Measurements from ENCODE around the gene GASK1B.

Gene GASK1B

DNA sequence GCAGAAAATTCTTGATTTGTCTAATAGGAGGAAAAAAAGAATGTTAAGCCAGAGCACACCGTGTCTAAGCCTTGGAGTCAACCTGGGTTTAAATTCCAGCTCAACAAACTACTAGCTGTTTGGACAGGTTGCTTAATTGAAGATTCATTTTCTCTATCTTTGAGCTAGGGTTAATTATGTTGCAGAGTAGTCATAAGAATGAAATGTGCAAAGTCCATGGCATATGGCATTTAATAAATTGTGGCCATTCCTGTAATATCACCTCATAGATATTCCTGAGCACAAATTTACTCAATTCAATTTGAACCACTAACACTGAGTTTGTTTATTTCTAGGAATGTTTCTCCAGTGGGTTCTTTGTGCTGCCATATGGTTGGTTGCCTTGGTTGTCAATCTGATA, 42.0 kb upstream of the GASK1B start:
- Histone ChIP-seq H3K9me3 (ENCODE audit: insufficient read depth, low read depth, low read length) (no peaks in the 10 kb centered on the region), H3K9ac (ENCODE audit: low read depth, low read length, poor library complexity, severe bottlenecking) (no peak overlapping the region), H3K9me2 (replicated peaks; ENCODE audit: low read depth, low read length) (no peaks in the 10 kb centered on the region), H3K36me3 (ENCODE audit: insufficient read depth, low read length) (no peaks in the 10 kb centered on the region), H3F3A (ENCODE audit: low read depth) (no peaks in the 10 kb centered on the region), H3K79me2 (ENCODE audit: insufficient read depth, low read length) (no peaks in the 10 kb centered on the region), H3K27me3 (ENCODE audit: insufficient read depth, low read length, poor library complexity, severe bottlenecking) (no peaks in the 10 kb centered on the region), H4K20me1 (ENCODE audit: insufficient read depth, low read length, poor library complexity, severe bottlenecking) (no peaks in the 10 kb centered on the region), H2AFZ (ENCODE audit: low read length) (no peak overlapping the region), H3K4me1 (ENCODE audit: insufficient read depth, low read length, poor library complexity, severe bottlenecking) (no peaks in the 10 kb centered on the region), H3K4me3 (ENCODE audit: low read length, poor library complexity, severe bottlenecking) (no peak overlapping the region), H3K4me2 (ENCODE audit: low read depth, low read length, poor library complexity, severe bottlenecking) (no peak overlapping the region)
- TF ChIP-seq EZH2phosphoT487 (IDR thresholded peaks at IDR 0.05; ENCODE audit: borderline replicate concordance) (no peak), CTCF (conservative IDR thresholded peaks at IDR 0.05; ENCODE audit: low read length) (no peak)

DNA sequence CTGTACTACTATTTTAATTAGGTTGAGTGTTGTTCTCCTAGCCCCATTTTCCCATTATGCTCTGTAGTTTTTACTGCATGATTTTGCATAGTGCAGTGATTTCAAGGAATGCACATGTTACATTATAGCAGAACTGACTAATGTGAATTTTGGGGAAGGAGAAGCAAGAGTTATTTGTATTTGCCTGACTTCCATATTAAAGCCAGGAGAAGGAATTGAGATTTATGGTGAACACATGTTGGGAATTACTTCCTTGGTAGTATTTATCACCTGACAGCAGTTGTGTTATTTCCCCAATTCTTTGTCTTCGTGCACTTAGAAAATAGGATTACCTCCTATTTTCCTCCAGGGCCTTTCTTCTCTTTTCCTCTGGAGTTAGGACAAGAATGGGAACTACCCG, 40.6 kb upstream of the GASK1B start:
- Histone ChIP-seq H3K9me2 (replicated peaks; ENCODE audit: low read depth, low read length) (no peaks in the 10 kb centered on the region), H3F3A (ENCODE audit: low read depth) (no peaks in the 10 kb centered on the region), H2AFZ (ENCODE audit: low read length) (no peak overlapping the region), H3K9ac (ENCODE audit: low read depth, low read length, poor library complexity, severe bottlenecking) (no peak overlapping the region), H3K4me2 (ENCODE audit: low read depth, low read length, poor library complexity, severe bottlenecking) (no peak overlapping the region), H3K9me3 (ENCODE audit: insufficient read depth, low read depth, low read length) (no peaks in the 10 kb centered on the region), H4K20me1 (ENCODE audit: insufficient read depth, low read length, poor library complexity, severe bottlenecking) (no peaks in the 10 kb centered on the region), H3K4me3 (ENCODE audit: low read length, poor library complexity, severe bottlenecking) (no peak overlapping the region), H3K4me1 (ENCODE audit: insufficient read depth, low read length, poor library complexity, severe bottlenecking) (no peaks in the 10 kb centered on the region), H3K36me3 (ENCODE audit: insufficient read depth, low read length) (no peaks in the 10 kb centered on the region), H3K79me2 (ENCODE audit: insufficient read depth, low read length) (no peaks in the 10 kb centered on the region), H3K27me3 (ENCODE audit: insufficient read depth, low read length, poor library complexity, severe bottlenecking) (no peaks in the 10 kb centered on the region)
- TF ChIP-seq CTCF (conservative IDR thresholded peaks at IDR 0.05; ENCODE audit: low read length) (no peak), EZH2phosphoT487 (IDR thresholded peaks at IDR 0.05; ENCODE audit: borderline replicate concordance) (no peak)

- no peak overlapping the region for H3K4me2 ChIP-seq (ENCODE audit: low read depth, low read length, poor library complexity, severe bottlenecking)
- no peaks in the 10 kb centered on the region for H3K27me3 ChIP-seq (ENCODE audit: insufficient read depth, low read length, poor library complexity, severe bottlenecking)
- no peaks in the 10 kb centered on the region for H3K9me2 ChIP-seq (replicated peaks; ENCODE audit: low read depth, low read length)
- no peaks in the 10 kb centered on the region for H3F3A ChIP-seq (ENCODE audit: low read depth)
- no peak for TF ChIP-seq CTCF (conservative IDR thresholded peaks at IDR 0.05; ENCODE audit: low read length)
- no peak overlapping the region for H2AFZ ChIP-seq (ENCODE audit: low read length)
- no peaks in the 10 kb centered on the region for H3K36me3 ChIP-seq (ENCODE audit: insufficient read depth, low read length)
- H3K9ac ChIP-seq (ENCODE audit: low read depth, low read length, poor library complexity, severe bottlenecking), result no peak overlapping the region
- no peak overlapping the region for H3K4me3 ChIP-seq (ENCODE audit: low read length, poor library complexity, severe bottlenecking)
- no peaks in the 10 kb centered on the region for H4K20me1 ChIP-seq (ENCODE audit: insufficient read depth, low read length, poor library complexity, severe bottlenecking)
- no peaks in the 10 kb centered on the region for H3K79me2 ChIP-seq (ENCODE audit: insufficient read depth, low read length)
- H3K9me3 ChIP-seq (ENCODE audit: insufficient read depth, low read depth, low read length), result no peaks in the 10 kb centered on the region
- H3K4me1 ChIP-seq (ENCODE audit: insufficient read depth, low read length, poor library complexity, severe bottlenecking), result no peaks in the 10 kb centered on the region
Measured at GRCh38 chr4:158211222-158211621, 38.4 kb upstream of the GASK1B start.

All from Loucy (cell line).